Thyroid gland (tissue), 4 donors: ENCODE results near the gene RAB39A. TPM values are rescaled to one million over a fixed set of nuclear protein-coding genes. Genes with fewer than 3 reads are reported as not detected.

Source experiments
- DNase-seq, 2 donors: peaks; one replicate each; pipeline ENCODE4 v3.0.0-alpha.2; 2019
- H3K27ac ChIP-seq, 3 donors: fragments of 200-600 bp; sonication (generic); 1 replicate in 2 of 3; 2 replicates in 1 of 3; pipeline ENCODE4 v1.5.1; 2016 to 2019; ENCODE audit warnings: mild to moderate bottlenecking in 1 of 3, moderate library complexity in 1 of 3
- H3K27me3 ChIP-seq: fragments of 200-600 bp; sonication (generic); one replicate; pipeline ENCODE4 v1.5.1; 2019
- H3K36me3 ChIP-seq, 2 donors: fragments of 200-600 bp; sonication (generic); one replicate each; pipeline ENCODE4 v1.5.1; 2016 to 2019
- H3K4me1 ChIP-seq, 2 donors: fragments of 200-600 bp; sonication (generic); one replicate each; pipeline ENCODE4 v1.5.1; 2017 to 2019
- H3K4me3 ChIP-seq, 3 donors: fragments of 200-600 bp; sonication (generic); replicated peaks in 1 of 3; 1 replicate in 2 of 3; 2 replicates in 1 of 3; pipeline ENCODE4 v1.5.1; 2016; ENCODE audit warnings: mild to moderate bottlenecking in 1 of 3
- H3K9me3 ChIP-seq: fragments of 200-600 bp; sonication (generic); one replicate; pipeline ENCODE4 v1.5.1; 2017
- POLR2A ChIP-seq, 2 donors: fragments of 450-650 bp; IDR thresholded peaks; one replicate each; pipeline ENCODE4 v1.6.1; 2017; ENCODE audit warnings: antibody characterized with exemption in 2 of 2, mild to moderate bottlenecking in 2 of 2, moderate library complexity in 1 of 2
- WGBS, 2 donors: methylation state at CpG; one replicate each; pipeline ENCODE4 v1.1.5; 2017; 5-methylcytosine and 5-hydroxymethylcytosine counted together
- intact Hi-C: fragments of 100-400 bp; cut with DNase I; formaldehyde crosslinking; loops from one replicate; pipeline ENCODE4 v1.15.1; 2023
- total RNA-seq, 4 donors: library from RNA; depleted of rRNA; stranded (reverse); fragments of >200 nt; gene quantifications; one replicate each; pipeline ENCODE4 v1.2.3, GENCODE V29; 2016
- TF ChIP-seq, protein P1 (sequence below), 6 experiments: fragments of 200-600 bp in 3 of 6; fragments of 450-650 bp in 3 of 6; sonication (generic) in 3 of 6; IDR thresholded peaks; one replicate each; pipeline ENCODE4 v1.5.1; 2016 to 2019; ENCODE audit warnings: antibody characterized with exemption in 6 of 6, mild to moderate bottlenecking in 2 of 6, inconsistent platforms in 1 of 6, moderate library complexity in 1 of 6

RAB39A gene
- total RNA-seq, 4 donors from 2014 or later: 0.11 to 1.1 (median 0.54) TPM; not detected in 1

DNA sequence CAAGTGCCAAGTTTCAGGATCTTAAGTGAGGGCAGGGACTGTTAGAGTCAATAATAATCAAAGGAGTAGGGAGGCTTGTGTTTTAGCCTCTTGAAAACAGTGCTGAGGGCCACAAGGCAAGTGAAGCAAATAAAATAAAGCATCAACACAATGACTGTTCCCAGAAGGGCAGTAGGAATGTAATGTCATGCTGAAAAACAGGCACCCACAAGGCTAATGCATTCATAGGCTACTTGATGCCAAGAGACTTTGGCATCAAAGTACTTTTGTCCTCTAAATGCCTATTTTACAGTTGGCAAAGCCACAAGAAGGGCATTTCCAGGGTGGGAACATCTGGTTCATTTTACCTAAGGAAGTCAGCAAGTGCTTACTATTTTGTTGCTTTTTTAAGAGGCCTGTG, 22.9 kb downstream of the RAB39A start:
- Histone ChIP-seq H3K9me3 (no peaks in the 10 kb centered on the region), H3K27me3 (no peaks in the 10 kb centered on the region), H3K27ac (no peak overlapping the region), H3K4me1 (no peaks in the 10 kb centered on the region), H3K36me3 (no peaks in the 10 kb centered on the region), H3K4me3 (no peak overlapping the region)
- intact Hi-C loops: no loop called here
- no peak for DNase-seq
- TF ChIP-seq POLR2A (IDR thresholded peaks at IDR 0.05): no peak
- TF ChIP-seq, protein P1, sequence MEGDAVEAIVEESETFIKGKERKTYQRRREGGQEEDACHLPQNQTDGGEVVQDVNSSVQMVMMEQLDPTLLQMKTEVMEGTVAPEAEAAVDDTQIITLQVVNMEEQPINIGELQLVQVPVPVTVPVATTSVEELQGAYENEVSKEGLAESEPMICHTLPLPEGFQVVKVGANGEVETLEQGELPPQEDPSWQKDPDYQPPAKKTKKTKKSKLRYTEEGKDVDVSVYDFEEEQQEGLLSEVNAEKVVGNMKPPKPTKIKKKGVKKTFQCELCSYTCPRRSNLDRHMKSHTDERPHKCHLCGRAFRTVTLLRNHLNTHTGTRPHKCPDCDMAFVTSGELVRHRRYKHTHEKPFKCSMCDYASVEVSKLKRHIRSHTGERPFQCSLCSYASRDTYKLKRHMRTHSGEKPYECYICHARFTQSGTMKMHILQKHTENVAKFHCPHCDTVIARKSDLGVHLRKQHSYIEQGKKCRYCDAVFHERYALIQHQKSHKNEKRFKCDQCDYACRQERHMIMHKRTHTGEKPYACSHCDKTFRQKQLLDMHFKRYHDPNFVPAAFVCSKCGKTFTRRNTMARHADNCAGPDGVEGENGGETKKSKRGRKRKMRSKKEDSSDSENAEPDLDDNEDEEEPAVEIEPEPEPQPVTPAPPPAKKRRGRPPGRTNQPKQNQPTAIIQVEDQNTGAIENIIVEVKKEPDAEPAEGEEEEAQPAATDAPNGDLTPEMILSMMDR (IDR thresholded peaks at IDR 0.05): no peak

DNA sequence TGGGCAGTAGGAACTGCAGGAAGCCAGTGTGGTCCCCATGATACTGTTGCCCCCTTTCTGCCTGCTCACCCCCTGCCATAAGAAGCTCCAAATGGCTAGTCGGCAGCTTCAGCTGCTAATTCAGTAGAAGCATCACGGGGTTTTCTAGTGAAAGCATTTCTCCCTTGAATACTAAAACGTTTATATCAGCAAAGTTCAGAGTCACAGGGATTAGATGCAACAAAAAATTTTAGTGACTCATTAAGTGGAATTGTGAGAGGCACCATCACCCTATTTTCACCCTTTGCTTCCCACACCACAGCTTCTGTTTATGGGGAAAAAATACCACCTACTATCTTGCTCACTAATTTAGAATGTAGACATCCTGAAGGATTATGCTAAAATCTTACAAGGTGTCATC, 25.2 kb downstream of the RAB39A start:
- Histone ChIP-seq H3K27ac (no peak overlapping the region), H3K27me3 (no peaks in the 10 kb centered on the region), H3K4me1 (no peaks in the 10 kb centered on the region), H3K4me3 (no peak overlapping the region), H3K36me3 (no peaks in the 10 kb centered on the region), H3K9me3 (no peaks in the 10 kb centered on the region)
- intact Hi-C loops: no loop called here
- WGBS, 2 donors: 65 to 71% methylated on average over 3 of the region's 3 CpGs
- TF ChIP-seq, protein P1 (IDR thresholded peaks at IDR 0.05): no peak
- no peak for TF ChIP-seq POLR2A (IDR thresholded peaks at IDR 0.05)
- DNase-seq: no peak

DNA sequence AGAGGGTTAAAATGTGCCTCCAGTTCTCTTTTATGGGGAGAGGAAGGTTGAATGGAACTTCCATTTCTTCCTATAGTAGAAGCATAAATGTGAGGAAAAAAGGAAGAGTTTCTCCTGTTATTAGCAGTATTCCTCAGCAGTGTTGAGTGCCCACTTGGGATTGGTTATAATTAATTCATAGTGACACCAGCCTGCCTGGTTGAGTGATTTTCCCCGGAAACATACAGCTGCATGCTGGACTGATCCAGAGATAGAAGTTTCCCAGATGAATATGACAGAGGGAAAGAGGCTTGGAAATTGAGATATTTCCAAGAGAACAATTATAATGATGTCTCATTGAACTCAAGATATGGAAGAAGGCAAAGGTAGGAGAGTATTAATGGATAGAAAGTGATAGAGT, 28.3 kb downstream of the RAB39A start:
- no peak for DNase-seq
- H3K36me3 ChIP-seq: no peaks in the 10 kb centered on the region
- H3K4me3 ChIP-seq: no peak overlapping the region
- intact Hi-C loops: no loop called here
- H3K27ac ChIP-seq: no peak overlapping the region
- no peaks in the 10 kb centered on the region for H3K9me3 ChIP-seq
- 13 to 72% methylated on average over 1 of the region's 1 CpG for WGBS, 2 donors
- H3K4me1 ChIP-seq: no peaks in the 10 kb centered on the region
- TF ChIP-seq POLR2A (IDR thresholded peaks at IDR 0.05): no peak
- TF ChIP-seq, protein P1 (IDR thresholded peaks at IDR 0.05): no peak
- no peaks in the 10 kb centered on the region for H3K27me3 ChIP-seq

DNA sequence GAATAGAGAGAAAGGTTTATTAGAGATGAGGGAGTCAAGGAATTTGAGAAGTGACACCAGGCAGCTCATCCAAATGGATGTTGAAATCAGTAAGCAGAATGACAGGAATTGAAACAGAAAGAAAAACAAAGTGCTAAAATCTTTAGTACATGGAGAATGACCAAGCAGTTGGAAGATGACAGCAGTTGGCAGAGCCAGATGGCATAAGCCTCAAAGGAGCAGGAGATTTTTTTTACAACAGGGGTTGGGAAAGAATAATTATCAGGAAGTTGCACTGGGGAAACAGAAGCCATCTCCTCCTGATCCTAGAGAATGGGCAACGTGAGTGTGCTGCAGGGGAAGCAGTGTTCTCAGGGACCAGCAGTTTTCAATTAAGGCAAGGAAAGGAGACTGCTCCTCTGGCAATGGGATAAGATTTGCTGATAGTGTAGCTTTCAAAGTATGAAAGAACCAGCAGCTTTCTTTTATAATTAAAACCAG, 28.9 kb downstream of the RAB39A start:
- H3K36me3 ChIP-seq: no peaks in the 10 kb centered on the region
- TF ChIP-seq, protein P1 (IDR thresholded peaks at IDR 0.05): no peak
- no peak for TF ChIP-seq POLR2A (IDR thresholded peaks at IDR 0.05)
- DNase-seq: peak in 1 of 2 donors; percentile 37
- intact Hi-C loops: no loop called here
- H3K9me3 ChIP-seq: no peaks in the 10 kb centered on the region
- H3K4me1 ChIP-seq: no peaks in the 10 kb centered on the region
- no peak overlapping the region for H3K4me3 ChIP-seq
- no peak overlapping the region for H3K27ac ChIP-seq
- no peaks in the 10 kb centered on the region for H3K27me3 ChIP-seq
- WGBS, 2 donors: 7 to 9% methylated on average over 1 of the region's 1 CpG

DNA sequence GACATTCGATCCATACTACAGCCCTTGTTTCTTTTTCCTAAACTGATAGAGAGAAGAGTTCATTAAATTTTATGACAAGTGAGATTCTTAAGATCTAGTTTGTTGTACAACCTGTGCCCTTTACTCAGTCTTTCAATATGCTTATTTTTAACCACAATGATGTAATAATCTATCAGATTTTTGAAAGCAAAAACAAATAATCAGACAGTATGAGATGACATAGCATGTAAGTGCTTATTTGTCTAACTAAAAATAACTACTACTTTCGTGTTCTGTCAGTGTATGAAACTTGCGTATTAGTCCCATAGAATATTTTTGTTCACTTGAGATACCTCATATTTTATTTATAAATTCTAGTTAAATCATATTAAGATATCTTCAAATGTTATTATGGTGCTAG, 33.2 kb downstream of the RAB39A start:
- no peaks in the 10 kb centered on the region for H3K36me3 ChIP-seq
- no peak overlapping the region for H3K27ac ChIP-seq
- intact Hi-C loops: no loop called here
- WGBS, 2 donors: 78 to 81% methylated on average over 3 of the region's 3 CpGs
- TF ChIP-seq, protein P1 (IDR thresholded peaks at IDR 0.05): no peak
- no peak for TF ChIP-seq POLR2A (IDR thresholded peaks at IDR 0.05)
- no peaks in the 10 kb centered on the region for H3K4me1 ChIP-seq
- H3K27me3 ChIP-seq: no peaks in the 10 kb centered on the region
- no peak for DNase-seq
- H3K9me3 ChIP-seq: no peaks in the 10 kb centered on the region
- no peak overlapping the region for H3K4me3 ChIP-seq
